PC-9 (cell line): Measurements from ENCODE around the gene PDP2.

Experiments
- EZH2 ChIP-seq: fragments of 200-600 bp; sonication (generic); IDR thresholded peaks from 2 replicates; pipeline ENCODE4 v1.8.0; 2017; ENCODE audit warnings: antibody characterized with exemption, low read depth
- TF ChIP-seq, protein P1 (sequence below): fragments of 200-600 bp; sonication (generic); conservative IDR thresholded peaks from 2 replicates; pipeline ENCODE4 v1.6.1; 2017; ENCODE audit warnings: mixed run types, antibody characterized with exemption, mild to moderate bottlenecking, moderate library complexity

DNA sequence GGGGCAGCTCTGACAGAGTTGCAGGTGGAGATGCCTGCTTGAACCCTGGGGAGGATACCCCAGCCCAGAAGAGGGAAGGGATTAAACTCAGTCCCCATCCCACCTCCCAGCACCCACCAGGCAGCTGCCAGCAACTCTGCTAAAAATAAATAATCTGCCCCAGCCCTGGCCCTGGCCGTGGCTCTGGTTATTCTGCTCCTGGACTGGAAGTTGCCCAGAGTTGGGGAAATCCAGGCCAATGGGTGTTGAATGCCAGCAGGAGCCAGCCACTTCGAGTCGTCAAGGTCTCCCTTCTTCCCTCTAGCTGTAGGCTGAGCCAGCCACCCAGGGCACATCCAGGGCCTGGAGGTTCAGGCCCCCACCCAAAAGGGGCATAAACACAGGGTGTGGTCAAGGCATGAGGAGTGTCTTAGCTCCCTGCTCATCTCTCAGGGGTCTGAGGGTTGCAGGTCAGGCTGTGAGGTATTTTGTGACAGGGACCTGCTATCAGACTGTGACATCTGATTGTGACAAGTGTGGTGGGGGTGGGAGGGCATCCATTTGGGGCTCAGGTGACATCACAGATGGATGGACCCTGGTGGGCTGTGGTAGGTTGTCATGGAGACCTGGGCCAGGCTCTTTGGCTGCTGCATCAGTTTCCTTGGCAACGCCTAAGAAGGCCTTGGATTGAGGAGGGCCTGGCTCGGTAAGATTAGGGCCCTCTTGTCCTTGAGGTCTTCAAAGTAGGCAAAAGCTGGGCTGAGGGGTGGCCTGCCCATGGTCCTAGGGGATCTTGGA, 46.0 kb downstream of the PDP2 start:
- TF ChIP-seq, protein P1, sequence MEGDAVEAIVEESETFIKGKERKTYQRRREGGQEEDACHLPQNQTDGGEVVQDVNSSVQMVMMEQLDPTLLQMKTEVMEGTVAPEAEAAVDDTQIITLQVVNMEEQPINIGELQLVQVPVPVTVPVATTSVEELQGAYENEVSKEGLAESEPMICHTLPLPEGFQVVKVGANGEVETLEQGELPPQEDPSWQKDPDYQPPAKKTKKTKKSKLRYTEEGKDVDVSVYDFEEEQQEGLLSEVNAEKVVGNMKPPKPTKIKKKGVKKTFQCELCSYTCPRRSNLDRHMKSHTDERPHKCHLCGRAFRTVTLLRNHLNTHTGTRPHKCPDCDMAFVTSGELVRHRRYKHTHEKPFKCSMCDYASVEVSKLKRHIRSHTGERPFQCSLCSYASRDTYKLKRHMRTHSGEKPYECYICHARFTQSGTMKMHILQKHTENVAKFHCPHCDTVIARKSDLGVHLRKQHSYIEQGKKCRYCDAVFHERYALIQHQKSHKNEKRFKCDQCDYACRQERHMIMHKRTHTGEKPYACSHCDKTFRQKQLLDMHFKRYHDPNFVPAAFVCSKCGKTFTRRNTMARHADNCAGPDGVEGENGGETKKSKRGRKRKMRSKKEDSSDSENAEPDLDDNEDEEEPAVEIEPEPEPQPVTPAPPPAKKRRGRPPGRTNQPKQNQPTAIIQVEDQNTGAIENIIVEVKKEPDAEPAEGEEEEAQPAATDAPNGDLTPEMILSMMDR: no peak
- no peak for TF ChIP-seq EZH2
